GM21528 (cell line): Measurements from ENCODE around the gene RPL26.

Experiments
- ATAC-seq: cut with Tn5 transposase; IDR thresholded peaks from one replicate; pipeline ENCODE4 v1.9.1; 2021; ENCODE audit warnings: mild to moderate bottlenecking, moderate library complexity; ENCODE audit not compliant: unreplicated experiment, low FRiP score

Gene RPL26

DNA sequence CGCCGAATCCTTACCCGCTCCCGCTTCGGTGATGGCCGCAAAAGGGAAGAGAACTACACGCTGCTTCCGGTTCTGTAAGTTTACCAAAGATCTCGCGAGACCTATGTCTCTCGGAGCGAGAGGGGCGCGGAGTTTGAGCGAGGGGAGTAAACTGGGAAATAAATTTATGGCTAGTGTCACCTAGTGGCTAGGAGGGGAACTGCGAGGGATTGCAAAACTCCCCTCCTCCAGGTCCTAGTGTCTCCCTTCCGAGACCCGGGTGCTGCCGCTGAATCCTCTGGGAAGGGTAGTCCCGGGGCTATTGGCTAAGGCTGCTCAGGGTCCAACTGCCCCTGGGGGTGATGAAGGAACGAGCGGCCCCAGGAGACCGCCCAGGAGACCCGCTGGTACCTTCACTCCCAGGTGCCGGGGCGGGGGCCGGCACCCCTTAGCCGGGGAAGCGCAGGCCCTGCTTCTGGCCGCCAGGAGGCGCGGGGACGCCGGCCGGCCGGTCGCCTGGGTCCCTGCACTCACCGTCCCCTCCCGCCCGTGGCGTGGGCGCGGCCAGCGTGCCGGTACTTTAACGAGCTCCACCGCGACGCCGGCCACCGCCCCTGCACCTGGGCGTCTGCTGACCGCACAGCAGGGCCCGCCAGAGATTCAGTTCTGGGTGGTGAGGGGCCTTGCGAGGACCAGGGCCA lies at the start of gene RPL26:
RPL26 (minus strand) TSS at position 51 of the 680 bp plus-strand sequence. CDS start 883 bp downstream, outside the sequence.
- ATAC-seq = peak; percentile 86

DNA sequence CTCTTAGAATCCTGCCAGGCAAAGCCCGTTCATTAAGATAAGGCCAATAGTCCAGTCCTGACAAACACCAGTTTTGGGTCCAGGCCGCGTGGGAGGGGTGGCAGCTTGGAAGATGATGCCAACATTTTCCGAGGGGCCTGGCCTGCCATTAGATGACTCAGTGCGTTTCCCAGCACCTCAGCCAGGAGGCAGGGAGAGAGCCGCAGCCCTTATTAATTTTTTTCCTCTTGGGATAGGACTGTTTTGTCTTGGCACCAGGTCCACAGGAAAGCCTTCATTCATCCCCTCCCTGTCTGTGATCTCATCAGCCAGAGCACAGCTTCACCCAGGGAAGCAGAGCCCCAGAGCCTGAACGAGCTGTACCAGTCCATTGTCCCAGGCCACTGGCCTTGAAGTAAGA lies 48.0 kb upstream of the RPL26 start:
- no peak for ATAC-seq

DNA sequence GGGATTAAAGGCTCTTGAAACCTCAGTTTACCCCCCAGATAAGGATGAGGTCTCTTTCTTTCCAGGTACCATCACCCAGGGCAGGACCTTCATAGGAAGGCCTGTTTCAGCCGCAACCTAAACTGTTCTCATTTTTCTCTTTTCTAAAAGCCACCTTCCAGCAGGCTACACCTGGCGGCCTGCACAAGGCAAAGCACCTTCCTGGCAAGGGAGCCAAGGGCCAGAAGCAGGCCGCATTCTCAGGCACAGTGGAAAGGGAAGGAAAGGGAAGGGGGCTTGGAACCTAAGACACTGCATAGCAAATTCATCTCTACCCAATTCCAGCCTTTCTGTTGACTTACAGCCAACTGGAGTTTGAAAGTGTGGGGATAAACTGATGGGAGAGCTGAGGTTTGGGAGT lies 43.8 kb upstream of the RPL26 start:
- ATAC-seq = no peak

DNA sequence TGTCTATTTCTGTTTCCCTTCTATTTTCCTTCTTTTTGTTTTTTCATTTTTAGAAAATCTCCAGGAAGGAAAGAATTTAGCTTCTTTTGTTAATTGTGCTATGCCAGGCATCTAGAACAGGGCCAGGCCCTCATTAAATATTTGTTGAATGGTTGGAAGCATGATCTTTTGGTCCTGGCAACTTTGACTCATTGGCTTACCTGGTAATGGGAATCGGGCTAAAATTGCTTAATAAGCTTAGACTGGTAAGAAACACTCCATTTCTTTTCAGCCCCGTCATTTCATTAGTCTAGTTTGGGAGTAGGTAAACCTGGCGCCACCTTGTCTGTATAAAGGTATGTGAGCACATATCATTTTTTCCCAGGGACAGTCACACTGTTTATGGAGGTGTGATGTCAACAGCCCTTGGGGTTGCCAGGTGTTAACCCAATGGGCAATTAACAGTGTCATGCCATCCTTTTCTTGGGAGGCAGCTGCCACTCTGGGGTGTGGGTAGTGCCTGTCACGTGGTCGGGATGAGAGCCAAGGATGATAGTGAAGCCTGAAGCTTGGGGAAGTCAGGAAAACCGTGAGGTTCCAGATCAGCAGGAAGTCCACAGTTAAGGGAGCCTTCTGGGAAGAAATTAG lies 43.2 kb upstream of the RPL26 start:
- no peak for ATAC-seq

DNA sequence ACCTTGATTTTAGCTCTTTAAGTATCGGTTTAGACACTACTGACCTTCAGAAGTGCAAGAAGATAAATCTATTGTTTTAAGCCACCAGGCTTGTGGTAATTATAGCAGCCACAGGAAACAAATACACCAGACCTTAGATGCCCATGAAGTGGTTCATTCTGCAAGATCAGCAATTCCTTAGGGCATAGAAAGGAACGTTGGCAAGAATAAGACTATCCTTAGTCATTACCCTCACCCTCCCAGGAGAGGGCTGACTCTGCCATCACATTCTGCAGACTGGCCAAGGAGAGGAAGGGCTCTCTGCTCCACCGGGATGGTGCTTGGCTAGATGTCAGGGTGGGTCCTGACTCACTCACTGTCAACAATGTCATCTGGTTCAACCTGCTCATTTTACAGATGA lies 38.6 kb upstream of the RPL26 start:
- no peak for ATAC-seq

DNA sequence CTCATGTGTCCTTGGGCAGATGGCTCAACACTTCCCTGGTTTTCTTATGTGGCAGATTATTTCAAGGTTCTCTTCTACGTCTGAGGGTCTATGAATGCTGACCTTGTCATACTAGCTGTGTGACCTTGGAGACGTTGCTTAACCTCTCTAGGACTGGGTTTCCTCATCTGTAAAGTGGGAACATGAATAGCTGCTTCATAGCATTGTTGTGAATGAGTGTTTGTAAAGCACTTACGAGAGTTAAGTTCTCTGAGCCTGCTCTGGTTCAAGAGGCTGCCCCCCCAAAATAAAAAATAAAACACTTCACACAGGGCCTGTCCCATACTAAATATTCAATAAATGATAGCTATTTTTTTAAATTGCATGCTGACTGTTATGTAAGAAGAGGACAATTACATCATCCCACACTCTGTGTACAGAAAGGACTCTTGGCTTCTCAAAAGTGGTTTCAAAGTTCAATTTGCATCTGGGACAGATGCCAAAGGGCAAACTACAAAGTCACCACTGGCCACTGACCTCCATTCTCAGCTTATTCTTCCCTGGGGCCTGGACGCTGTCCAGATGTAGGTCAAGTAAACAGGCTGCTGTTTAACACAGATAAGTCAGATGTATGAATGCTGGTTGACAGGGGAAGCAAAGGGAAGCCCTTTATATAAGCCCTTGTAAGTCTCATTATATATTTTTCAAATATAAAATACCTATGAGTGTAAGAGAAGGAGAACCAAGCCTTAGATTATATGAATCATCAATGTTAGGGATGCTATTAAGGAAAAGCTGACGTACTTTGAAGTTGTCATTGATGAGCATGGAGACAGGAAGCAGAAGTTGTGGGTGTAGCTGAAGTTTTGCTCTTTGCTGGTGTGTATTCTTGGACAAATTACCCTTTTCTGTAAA lies 37.3 kb upstream of the RPL26 start:
- no peak for ATAC-seq

DNA sequence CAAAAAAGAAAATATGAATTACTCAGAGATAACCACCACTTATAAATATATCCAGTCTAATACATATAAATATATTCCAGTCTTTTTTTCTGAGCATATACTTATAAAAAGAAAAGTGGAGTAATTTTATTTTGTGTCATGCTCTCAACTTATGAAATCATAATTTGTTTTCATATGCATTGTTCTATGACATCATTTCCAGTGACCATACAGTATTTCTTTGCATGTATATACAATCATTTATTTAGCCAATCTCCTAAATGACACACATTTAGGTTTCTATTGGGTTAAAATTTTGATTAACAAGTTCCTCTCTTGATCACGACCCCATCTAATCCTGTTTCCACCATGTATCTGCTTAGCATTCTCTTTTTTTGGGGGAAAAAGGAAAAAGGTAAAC lies 36.3 kb upstream of the RPL26 start:
- ATAC-seq = no peak

DNA sequence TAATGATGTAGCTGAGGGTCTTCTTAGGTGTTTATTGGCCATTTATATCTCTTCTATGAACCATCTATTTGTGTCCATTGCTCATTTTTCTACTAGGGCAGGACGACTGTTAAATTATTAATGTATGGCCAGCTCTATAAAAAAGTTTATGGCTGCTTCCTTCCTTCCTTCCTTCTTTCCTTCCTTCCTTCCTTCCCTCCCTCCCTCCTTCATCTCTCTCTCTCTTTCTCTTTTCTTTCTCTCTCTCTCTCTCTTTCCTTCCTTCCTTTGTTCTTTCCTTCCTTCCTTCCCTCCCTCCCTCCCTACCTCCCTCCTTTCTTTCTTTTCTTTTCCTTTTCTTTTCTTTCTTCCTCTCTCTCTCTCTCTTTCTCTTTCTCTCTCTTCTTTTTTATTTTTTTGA lies 35.5 kb upstream of the RPL26 start:
- ATAC-seq = no peak

DNA sequence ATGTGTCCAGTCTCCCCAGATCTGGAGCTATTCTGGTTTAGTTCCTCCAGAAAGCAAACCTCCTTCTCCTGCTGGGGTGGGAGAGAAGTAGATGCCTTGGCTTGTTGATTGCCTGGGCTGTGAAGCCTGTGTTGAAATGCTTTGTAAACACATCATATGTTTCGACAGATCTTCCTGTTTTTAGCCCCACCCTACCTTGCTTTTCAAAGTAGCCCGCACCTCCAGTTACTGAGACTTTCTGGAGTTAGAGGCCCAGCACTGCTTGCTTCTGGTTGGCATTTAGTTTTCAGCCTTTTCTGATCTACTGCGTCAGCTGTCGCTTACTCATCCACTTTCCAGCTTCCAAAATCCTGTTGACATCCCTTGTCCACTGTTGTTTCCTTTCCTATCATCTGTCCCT lies 34.8 kb upstream of the RPL26 start:
- ATAC-seq = no peak

DNA sequence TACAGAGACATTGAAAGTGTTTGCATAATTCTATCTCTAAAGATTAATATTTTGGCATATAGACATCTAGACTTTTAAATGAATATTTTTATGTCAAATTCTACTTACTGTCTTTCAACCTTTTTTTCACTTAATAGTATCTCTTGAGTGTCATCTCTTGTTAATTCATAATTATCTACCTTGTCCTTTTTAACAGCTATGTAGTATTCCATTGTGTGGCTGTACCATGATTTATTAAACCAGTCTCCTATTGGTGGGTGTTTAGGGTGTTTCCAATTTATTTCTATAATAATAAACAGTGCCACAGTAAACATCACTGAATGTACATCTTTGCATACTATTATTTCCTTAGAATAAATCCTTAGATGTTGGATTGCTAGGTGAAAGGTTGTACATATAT lies 30.9 kb upstream of the RPL26 start:
- no peak for ATAC-seq

DNA sequence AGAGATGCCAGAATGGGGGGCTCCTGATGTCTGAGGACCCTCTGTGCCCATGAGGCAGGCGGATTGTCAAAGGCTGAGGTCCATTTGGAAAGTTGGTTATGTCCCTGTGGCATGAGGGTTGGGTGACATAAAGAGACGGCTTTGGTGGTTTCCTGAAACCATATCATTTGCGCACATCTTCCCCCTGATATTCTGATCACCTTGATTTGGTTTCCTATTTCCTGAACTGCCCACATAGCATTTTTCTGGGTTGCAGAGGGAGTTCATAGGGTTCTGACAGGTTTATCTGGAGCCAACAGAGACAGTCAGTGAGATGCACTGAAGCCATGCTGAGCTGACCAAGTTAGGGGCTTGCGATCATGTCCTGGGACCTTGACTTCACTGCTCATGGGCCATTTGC lies 30.3 kb upstream of the RPL26 start:
- no peak for ATAC-seq

DNA sequence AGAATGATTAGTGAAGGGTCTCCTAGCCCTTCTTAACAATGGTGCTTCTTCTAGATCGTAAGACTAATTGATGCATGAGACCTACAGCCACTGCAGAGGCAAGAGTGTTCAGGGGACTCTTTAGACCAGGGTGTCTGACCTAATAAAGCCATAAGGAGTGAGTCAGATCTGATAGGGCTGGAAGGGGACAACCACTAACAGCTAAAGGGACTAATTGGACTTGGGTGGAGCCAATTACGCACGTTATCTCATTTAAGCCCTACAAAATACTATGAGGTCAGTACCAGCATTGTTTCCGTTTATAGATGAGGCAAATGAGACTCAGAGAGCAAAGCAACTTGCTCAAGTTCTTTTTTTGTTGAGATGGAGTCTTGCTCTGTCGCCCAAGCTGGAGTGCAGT lies 29.1 kb upstream of the RPL26 start:
- no peak for ATAC-seq

DNA sequence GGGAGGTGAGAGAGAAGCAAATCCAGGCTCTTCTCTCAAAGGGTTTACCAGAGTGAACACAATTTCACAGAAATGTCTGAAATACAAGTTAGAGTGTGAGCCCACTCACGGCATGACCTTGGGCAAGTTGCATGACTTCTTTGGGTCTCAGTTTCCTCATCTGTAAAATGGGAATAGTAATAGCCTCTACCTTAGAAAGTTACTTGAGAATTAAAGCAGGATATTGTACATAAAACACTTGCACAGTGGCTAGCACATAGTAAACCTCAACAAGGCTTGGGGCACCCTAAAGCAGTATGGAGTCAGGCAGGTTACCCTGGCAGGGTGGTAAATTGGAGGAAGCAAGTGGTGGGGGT lies 27.9 kb upstream of the RPL26 start:
- no peak for ATAC-seq

DNA sequence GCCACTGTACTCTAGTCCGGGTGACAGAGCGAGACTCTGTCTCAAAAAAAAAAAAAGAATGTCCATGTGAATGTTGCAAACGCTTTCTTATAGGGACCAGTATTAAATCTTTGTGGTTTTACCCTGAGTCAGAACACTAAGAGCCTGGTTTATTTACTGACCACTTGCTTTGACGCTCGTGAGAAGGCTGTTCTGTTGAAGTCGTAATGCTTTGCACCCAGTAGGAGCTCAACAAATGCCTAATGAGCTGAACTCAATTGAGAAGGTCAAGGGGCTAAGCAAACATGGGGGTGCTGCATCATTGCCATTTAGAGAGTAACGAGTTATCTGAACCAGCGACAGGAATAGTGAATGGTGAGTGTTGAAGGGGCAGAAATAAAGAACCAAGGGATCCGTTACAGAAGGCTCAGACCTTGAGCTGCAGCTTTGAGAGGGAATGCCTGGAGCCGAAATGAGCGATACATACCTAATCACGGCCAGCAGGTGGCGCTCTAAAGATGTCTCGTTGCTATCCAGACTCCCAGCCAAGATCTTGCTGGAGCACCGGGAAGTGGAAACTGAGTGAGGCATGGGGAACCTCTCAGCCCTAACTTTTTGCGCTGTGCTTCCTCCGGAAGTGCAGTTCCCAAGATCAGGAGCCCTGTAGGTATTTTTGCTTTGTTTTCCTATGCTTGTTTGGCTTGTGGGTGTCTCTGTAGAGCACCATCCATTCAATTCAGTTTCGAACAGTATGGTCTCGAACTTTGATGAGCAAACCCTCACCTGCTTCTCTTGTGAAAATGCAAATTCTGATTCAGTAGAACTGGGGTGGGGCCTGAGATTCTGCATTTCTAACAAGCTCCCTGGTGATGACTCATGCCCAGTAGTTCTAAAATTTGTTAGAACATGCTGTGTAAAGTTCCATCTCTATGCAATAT lies 27.2 kb upstream of the RPL26 start:
- ATAC-seq = no peak

DNA sequence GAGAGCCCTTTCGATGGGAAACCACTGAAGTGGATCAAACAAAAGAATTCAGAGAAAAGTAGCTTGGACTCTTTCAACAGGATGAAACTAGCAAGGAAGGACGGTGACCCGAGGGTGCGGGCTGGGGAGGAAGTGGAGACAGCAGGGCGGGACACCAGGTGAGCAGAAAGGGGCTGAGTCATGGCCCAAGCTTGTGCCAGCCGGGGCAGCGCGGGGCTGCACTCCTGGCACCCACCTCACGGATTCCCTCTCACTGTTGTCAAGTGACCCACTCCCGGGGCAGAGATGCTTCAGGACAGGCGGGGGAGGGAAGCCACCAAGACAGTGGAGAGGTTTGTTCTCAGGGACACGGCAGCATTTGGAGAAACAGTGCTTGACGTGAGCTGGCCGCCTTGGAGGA lies 25.4 kb upstream of the RPL26 start:
- no peak for ATAC-seq

DNA sequence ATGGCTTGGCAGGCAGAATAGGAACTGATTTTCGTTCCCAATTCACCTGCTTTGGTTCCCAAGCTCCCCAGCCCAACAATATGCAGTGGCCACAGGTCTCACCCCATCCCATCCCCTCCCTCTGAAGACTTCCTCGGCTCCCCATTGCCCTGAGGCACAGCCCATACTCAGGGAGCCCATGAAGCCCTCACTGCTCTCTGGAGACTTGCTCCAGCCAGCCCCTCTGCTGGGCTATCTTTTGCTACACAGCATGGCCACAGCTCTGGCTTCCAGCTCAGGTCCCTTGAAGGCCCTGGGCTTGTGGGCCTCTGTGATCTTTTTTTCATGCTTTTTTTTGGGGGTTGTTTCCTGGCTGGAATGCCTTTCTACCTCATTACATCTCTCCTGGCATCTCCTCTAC lies 23.2 kb upstream of the RPL26 start:
- ATAC-seq = no peak

DNA sequence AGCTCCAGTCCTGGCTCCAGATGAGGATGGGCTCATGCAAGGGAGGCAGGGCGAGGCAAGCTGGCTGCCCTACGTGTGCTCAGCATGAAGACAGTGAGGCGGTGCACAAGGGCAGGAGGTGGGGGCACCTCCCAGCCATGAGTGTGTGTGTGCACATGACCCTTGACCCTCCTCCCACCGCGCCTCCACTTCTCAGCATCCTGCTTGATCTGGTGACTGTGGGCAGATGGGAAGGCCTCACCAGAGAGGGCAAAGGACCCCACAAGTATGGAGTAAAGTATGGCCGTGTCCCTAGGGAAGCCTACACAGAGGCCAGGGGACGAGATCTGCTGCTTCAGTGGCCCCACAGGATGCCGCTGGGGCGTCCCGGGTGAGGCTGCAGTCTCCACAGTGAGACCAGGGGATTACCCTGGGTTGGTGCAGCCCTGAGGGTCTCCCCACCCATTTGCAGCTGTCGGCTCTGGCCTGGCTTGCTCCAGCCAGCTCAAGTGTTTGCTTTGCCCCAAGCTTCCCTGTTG lies 22.6 kb upstream of the RPL26 start:
- ATAC-seq = no peak

DNA sequence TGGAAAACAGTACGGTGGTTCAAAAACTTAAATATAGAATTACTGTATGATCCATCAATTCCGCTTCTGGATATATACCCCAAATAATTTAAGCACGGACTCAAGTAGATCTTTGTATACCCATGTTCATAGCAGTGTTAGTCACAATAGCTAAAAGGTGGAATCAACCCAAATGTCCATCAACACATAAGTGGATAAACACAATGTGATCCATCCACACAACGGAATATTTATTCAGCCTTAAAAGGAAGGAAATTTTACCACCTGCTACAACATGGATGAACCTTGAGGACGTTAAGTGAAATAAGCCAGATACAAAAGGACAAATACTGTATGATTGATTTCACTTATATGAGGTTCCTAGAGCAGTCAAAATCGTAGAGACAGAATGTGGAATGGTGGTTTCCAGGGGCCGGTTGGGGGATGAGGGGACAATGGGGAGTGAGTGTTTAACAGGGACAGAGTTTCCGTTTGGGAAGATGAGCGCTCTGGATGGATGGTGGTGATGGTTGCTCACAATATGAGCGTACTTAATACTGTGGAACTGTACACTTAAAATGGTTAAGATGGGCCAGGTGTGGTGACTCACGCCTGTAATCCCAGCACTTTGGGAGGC lies 20.0 kb upstream of the RPL26 start:
- ATAC-seq = no peak

DNA sequence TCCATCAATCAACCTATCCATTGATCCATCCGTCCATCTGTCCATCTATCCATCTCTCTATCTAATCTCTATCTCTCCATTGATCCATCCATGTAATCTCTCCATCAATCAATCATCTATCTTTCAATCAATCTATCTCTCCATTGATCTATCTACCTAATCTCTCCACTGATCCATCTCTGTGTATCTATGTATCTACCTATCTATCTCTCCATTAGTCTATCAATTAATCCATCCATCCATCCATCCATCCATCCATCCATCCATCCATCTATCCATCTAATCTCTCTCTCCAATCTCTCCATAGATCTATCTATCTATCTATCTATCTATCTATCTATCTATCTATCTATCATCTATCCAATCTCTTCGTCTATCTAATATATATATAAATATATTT lies 18.1 kb upstream of the RPL26 start:
- no peak for ATAC-seq

DNA sequence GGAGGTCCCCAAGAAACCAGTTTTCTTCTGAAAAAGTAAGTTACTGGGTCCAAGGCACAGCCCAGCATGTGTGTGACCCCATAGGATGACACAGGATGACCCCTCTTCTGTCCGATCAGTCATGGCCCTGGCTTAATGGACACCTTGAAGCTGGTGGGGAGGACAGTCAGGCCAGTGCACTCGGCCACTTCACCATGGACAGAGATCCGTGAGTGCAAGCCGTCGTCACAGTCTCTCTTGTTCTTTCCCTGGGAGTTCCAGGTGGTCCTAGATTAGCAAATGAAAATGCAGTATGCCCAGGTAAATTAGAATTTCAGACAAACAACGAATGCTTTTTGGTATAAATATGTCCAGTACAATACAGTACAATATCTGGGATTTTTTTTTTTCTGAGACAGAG lies 16.0 kb upstream of the RPL26 start:
- no peak for ATAC-seq
